GM23338 (cell line): ENCODE data around the gene DAB1.

Source experiments
- CTCF ChIP-seq, 2 experiments: fragments of 200-600 bp in 1 of 2; sonication (generic) in 1 of 2; conservative IDR thresholded peaks; 2 replicates each; pipeline versions ENCODE4 v1.5.1 to v1.6.1; 2016 to 2017; ENCODE audit warnings: antibody characterized with exemption in 2 of 2, low read depth in 2 of 2, mild to moderate bottlenecking in 2 of 2, moderate library complexity in 1 of 2
- EZH2 ChIP-seq: fragments of 200-600 bp; sonication (generic); IDR thresholded peaks from one replicate; pipeline ENCODE4 v1.8.0; 2017; ENCODE audit warnings: antibody characterized with exemption, mild to moderate bottlenecking, low read depth; ENCODE audit not compliant: unreplicated experiment
- STAT1 ChIP-seq: IDR thresholded peaks from one replicate; pipeline ENCODE4 v1.6.1; 2016; ENCODE audit warnings: antibody characterized with exemption; ENCODE audit not compliant: unreplicated experiment
- ZNF331 ChIP-seq: fragments of 250-450 bp; sonication (Bioruptor Pico); IDR thresholded peaks from 2 replicates; pipeline ENCODE4 v1.5.0; 2020; ENCODE audit warnings: low read depth, mild to moderate bottlenecking, moderate library complexity

- TF ChIP-seq STAT1: no peak
- no peak for TF ChIP-seq CTCF (conservative IDR thresholded peaks at IDR 0.05; ENCODE audit: low read depth in 2 of 2)
- TF ChIP-seq EZH2: no peak
- TF ChIP-seq ZNF331: no peak
Observed at GRCh38 chr1:57361516-57361915, 62.3 kb downstream of the DAB1 start.
